Activated CD8-positive, alpha-beta memory T cell treated with anti-CD3 and anti-CD28 coated beads, Interleukin-2, amount 50 U/mL, for 4 hours (primary cell): ENCODE results near the gene PUM1.

Experiments used
- DNase-seq: peaks from one replicate; pipeline ENCODE4 v3.0.0-alpha.2; 2020

Gene PUM1

DNA sequence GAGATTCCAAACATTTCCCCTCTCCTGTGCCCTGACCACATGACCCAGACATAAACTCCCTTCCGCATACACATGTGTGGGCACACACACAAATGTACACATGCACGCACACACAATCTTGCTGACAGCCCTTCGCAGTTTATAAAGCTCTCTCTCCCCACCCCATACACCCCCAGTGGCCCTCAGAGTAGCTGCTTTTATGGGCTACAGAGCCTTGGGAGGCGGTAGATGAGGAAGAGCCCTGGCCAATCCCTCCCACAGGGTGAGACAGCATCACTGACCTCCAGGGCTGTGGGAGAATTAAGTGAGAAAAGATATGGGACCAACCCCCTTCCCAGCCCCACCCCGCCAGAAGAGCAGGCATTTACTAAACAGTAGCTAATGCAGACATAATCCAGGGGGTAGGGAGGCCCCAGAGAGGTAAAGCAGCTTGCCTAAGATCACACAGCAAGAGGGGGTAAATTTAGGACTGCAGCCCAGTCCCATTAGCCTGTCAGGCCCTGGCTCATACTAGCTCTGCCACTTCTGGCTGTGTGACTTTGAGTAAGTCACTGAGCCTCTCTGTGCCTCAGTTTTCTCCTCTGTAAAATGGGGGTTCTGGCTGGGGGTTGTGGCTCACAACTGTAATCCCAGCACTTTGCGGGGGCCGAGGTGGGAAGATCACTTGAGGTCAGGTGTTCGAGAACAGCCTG is 162.0 kb downstream of the PUM1 start:
- DNase-seq, result no peak

DNA sequence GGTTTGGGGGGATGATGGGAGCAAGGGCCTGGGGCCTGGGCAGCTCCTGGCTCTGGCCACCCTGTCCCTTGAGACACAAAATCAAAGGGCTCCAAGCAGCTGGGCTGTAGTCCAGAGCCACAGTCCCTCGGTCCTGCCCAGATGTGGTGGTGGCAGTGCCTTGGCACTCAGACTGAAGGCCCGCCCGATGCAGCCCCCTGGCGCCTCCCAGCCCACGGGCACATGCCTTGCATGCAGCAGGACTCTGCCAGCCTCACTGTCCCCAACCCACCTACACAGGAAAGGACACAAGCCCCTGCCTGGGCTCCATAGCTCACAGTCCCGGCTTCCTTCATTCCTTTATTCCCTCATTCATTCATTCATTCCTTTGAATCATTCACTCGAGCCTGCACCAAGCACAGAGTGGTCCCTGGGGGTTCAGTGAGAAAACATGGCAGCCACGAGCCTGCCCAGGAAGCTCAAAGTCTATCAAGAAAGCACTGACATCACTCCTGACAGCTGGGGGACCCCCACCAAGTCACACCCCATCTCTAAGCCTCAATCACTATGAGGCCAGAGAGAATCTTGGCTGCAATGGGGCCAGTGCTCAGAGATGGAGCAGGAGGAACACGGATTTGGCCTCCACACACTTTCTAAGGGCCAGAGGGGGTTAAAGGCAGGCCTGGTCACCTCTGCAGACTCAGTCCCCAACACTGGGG is 162.8 kb downstream of the PUM1 start:
- DNase-seq, result no peak

DNA sequence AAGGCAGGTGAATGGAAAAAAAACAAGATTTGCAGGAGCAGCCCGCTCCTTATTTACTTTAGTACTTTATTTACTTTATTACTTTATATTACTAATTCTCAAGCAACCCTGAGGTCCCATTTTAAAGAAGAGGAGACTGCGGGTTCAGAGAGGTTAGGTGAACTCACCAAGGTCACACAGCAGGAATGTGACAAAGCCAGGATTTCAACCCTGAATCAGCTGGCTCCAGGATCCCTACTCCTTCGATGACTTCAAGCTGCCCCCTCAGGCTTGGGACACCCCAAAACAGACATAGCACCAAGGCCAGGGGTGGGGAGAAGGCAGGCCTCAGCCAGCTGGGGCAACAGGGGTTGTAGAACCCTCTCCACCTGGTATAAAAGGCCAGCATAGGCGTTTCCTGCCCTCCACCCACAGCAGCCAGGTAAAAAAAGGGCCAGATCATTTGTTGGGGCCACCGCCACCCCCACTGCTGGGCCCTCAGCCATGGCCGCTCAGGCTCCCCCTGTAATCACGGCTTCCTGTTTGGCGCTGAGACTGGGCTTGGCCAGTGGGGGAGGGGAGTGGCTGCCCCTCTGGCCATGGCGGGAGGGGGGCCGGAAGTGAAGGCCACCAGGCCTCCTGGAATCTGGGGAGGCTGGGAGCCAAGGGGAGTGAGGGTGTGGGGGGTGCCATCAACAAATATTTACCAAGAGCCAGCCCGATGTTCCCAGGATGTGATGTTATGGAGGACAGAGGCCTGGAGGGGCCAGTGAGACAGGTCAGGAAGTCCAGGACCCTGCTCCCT is 163.5 kb downstream of the PUM1 start:
- DNase-seq, result no peak

DNA sequence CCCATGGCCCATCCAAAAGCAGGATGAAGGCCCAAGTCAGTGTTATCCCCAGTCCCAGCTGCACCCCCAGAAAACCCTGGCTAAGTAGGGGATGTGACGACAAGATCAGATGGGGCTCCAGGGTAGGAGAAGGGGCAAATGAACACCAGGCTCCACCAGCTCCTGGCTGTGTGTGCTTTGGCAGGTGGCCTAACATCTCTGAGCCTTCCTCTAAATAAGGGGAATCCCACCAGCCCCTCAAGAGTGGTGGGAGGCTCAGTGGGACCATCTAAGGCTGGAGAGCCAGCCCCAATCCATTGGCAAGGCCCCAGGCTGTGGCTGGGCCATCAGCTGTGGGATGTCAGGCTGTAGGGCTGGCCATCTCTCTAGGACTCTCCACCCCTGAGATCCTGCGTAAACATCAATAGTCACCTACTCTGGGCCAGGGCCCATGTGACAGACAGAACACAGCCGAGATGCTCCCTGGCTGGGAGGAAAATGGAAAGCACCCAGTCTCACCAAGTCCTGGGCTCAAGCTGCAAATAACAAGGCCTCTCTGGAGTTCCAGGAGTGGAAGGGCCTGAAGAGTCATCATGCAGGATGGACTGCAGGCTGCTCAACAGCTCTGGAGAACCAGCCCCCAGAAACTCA is 164.5 kb downstream of the PUM1 start:
- DNase-seq, result no peak

DNA sequence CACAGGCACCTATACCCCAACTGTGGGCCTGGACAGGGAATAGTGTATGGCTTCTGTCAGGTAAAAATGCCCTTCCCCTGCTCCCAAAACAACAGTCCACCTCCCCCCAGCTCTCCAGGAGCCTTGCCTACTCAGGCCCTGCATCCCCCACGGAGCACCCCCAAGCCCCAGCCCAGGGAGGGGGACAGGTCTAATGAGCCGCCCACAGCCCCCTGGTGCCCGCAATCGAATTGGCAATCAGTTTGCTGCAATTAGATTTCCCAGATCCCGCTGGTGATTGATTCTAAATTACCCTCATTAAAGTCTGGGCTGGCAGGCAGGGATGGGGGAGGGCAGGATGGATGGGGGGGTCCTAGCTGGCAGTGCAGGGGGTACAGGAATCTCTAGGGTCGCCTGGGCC is 165.0 kb downstream of the PUM1 start:
- DNase-seq, result no peak

DNA sequence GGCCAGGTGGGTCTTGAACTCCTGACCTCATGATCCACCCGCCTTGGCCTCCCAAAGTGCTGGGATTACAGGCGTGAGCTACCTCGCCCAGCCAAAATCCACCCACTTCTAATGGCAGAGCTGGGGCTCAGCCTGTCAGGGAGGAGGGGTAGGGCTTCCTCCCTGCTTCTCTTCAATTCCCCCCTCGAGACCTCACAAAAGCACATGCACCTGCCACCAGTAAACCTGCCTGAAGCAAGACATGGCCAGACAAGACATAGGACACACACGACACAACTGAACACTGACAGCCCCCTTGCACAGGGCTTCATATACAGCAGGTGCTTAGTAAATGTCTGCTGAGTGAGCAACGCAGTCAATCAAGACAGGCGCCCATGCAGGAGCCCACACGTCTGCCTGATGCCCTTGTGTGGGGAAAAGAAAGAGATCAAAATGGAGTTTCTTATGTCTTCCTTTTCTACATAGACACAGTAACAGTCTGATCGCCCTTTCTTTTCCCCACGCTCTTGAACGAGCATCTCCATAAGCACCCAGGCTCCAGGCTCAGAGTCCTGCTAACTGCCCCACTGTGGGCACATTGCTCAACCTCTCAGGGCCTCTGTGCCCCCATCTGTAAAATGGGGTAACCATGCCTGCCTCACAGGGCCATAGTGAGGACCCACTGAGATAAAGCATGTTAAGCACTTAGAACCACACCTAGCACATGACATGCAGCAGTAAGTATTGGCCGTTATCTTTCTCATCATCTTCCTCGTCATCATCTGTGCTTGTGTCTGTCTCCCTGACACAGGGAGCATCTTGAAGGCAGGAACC is 165.7 kb downstream of the PUM1 start:
- no peak for DNase-seq

DNA sequence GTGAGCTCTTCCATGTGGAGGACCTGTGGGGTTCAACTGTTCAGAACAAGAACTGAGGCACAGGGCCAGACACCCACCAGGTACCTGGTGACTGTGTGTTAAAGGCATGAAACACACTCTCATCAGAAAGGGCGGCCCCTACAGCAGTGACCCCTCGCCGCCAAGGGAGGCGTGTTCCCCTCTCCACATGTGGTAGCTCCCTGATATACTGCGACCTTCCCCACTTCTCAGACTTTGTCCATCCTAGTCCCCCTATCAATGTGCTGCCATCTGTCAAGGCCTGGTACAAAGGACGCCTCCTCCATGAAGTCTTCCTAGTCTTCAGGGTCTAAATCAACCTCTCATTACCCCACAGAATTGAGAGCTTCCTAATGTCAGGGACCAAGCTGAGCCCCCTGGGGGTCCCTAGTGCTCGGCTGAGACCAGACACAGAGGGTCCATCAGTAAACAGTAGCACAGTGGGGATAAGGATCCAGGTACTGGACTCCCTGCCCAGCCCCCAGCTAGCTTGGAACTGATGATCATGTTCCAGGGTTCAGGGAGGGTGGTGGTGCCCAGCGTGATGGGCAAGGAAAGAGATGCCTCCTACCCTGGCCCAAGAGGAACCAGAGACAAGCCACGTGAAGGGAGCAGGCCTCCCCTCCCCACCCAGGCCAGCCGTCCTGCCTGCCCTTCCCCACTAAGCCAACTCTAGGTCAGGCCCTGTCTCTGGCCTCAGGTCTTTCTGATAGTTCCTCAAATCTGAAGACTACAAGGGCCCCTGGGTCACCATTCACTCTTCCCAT is 167.3 kb downstream of the PUM1 start:
- DNase-seq, result no peak

DNA sequence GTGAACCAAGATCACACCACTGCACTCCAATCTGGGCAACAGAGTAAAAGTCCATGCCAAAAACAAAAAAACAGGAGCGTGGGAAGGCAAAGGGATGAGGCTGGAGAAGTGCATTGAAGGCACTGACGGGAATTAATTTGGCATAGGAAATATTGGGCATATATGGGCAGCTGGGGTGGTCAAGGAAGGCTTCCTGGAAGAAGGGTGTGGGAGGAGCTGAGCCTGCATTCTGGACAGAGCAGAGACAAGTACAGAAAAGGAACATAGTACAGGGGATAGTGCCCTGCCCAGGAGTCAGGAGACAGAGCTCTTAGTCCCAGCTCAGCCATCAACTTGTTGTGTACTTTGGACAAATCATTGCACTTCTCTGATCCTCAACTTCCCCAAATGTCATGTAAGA is 168.6 kb downstream of the PUM1 start:
- no peak for DNase-seq

DNA sequence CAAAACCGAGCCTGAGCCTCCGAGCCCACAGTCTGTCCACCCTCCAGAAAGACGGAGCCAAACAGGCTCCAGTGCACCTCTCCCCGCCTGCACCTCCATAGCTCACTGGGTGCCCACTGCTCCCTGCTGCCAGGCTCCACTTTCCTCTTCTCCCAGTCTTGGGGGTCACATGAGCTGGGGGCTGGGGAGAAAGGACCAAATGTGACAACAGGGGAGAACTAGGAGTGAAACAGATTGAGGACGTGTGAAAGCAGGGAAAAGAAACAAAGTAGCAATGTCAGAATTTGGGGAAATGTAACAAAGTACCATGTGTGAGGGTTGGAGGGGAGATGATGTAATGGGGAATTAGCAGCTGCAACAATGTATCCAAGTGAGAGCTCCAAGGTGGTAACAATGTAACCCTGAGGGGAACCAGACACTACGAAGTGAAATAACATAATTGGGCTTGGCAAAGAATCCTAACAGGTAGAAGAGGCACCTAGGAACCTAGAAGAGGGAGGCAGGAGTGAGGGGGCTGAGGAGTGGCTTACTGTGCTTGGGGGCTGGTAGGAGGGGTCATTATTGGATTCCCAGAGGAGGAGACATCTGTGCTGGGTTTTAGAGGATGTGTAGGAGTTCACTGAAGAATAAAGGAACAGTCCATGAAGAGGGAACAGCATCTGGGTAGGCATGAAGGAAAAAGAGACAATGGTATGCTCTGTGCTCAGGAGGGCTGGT is 169.4 kb downstream of the PUM1 start:
- DNase-seq, result no peak

DNA sequence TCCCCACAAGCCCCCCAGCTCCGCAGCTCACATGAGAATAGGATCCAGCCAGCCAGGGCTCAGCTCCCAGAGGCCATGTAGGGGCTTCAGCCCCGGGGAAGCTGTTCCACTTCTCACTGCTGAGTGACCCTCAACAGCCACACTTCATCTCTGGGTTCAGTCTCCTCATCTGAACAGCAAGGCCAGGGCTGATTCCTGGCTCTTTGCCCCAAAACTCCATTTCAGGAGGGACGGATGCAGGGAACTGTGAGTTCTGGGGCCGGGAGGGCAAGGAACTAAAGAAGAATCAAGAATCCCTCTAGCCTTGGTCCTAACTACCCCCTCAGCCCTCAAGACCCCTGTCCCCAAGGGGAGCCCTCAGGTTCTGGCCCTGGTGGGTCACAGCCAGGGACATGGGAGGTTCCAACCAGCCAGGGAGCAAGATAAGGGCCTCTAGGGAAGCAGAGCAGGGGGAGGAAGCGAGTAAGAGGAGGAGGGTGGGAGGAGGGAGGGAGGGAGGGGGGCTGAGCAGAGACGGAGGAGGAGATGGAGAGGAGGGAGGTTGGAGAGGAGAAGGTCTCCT is 170.1 kb downstream of the PUM1 start:
- no peak for DNase-seq

DNA sequence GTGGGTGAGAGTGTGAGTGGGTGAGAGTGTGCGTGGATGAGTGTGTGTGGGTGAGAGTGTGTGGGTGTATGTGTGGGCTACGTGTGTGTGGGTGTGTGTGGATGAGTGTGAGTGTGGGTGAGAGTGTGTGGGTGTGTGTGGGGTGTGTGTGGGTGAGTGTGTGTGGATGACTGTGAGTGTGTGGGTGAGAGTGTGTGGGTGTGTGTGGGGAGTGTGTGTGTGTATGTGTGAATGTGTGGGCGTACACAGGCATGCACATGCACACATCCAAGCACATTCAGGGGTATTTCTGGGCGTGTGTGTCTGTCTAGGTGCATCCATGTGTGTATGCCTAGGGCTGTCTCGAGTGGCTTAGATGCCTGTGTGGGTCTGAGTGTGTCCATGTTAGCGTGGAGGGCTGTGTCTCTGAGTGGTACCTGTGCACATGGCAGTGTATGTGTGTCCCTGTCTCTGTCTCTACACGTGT is 171.0 kb downstream of the PUM1 start:
- no peak for DNase-seq

DNA sequence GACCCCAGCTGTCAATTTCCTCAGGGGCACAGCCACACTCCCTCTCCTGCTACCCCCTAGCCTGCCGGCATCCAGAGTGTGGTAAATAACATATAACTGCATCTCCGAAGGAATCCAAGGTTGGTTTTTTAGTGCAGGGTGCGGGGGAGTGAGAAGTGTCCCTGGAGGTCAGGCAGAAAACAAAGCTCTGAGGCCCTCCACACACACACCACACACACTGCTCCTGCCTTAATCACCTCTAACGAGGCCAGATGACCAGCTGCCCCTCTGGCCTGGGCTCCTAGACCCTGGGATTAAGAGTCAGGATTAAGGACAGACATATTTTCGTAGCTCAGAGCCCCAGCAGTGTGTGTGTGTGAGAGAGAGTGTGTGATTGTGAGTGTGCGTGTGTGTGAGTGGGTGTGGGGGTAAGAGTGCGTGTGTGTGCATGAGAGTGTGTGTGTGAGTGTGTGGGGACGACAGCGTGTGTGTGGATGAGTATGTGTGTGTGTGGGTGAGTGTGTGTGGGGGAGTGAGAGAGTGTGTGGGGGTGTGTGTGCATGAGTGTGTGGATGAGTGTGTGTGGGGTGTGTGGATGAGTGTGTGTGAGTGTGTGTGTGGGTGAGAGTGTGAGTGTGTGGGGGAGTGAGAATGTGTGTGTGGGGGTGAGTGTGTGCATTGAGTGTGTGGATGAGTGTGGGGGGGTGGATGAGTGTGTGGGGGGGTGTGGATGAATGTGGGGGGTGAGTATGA is 171.6 kb downstream of the PUM1 start:
- DNase-seq, result no peak

DNA sequence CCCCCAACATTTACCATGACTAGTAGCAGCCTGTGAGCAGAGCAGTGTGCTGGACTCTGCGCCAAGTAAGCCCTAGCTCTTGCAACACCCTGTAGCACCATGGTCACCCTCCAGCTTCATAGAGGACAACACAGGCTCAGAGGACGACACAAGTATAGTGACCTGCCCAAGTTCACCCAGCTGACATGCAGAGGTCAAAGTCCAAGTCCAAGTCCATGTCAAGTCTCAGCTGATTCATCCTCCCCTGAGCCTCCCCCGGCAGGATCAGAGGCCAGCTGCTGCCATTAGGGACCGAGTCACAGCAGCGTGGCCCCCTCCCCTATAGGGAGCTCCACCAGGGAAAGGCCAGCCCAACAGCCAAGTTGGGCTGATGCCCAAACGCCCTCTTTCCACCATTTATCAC is 172.8 kb downstream of the PUM1 start:
- DNase-seq, result no peak

DNA sequence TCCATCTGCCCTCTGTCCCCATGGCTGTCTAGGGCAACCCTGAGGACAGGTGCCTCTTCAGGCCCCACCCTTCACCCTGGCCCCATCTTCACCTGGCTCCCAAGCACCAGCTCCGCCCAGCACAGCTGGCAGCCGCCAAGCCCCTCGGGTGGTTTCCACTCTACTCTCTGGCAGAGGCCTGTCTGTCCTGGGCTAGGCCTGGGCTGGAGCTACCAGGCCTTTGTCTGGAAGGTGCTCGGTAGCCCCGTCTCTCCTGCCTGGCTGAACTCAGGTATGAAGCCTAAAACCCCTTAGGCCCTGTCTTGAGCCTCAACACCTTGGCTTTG is 174.3 kb downstream of the PUM1 start:
- no peak for DNase-seq

DNA sequence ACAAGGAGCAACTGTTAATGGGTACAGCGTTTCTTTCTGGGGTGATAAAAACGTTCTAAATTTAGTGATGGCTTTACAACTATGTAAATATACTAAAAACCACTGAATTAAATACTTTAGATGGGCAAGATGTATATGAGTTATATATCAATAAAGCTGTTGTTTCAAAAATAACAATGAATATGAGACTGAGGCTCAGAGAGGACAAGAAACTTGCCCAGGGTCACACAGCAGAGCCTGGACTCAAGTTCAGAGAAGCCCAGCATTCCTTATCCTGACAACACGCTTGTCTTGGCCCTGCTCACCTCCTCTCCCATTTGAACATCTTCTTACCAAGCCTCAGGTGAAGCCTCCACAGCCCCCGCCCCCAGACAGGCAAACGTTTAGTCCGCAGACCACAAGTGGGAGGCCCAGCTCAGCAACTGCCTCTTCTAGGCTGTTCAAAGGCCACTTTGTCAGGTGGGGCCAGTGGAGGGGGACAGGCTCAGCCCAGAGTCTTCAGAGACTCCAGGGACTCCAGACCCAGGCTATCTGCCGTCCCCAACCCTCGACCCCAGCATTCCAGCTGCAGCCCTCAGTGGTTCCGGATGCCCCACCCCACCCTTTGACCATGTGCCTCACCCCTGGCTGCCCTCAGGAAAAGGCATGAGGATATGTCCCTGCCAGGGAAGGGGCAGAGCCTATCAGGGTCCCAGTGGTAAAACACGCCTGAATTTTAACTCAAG is 174.9 kb downstream of the PUM1 start:
- no peak for DNase-seq

DNA sequence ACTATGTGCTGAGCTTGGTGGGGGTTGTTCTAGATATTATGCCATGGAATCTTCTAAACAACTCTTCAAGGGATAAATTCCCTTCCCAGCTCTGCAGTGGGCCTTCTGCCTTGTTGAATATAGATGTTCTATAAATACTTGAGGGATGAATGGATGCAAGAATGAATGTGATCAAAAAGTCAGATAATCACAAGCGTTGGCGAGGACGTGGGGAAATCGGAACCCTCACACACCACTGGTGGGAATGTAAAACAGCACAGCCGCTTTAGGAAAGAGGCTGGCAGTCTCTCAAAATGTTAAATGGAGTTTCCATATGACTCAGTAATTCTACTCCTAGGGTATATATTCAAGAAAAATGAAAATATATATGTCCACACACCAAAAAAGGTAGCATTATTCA is 176.0 kb downstream of the PUM1 start:
- DNase-seq, result no peak

DNA sequence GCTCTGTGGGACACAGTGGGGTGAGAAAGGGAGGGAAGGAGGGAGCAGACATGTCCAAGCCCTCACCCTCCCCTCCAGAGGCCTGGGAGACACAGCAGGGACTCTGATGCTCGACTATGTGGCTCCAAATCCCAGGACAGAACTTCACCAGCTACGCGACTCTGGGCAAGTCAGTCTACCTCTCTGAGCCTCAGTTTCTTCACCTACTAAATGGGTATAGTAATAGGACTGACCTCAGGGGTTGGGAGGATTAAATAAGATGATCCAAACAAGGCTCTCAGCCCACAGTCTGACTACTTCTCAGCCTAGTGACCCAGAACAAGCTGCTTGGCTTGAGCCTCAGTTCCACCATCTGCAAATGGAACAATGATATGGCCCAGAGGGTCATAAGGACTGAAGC is 176.5 kb downstream of the PUM1 start:
- DNase-seq, result no peak

DNA sequence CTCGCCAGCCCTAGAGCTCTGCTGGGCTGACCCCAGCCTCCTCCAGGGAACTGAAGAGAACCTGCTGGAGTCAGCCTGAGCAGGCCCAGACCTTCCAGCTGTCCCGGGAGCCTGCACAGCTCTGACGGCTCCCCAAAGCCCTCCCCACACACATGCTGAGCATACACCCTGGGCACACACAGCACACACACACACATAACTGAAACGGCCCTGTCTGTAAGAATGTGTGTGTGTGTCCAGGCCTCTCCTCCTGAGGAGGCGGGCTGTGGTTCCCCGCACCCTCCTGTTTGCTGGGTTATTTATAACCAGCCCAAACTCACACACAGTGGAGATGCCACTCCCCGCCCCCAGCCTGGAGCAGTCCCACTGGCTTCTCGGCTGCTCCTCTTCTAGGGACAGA is 177.1 kb downstream of the PUM1 start:
- no peak for DNase-seq
